H9 (cell line): ENCODE measurements around the gene RASA2. TPM values are rescaled to one million over a fixed set of nuclear protein-coding genes. Genes with fewer than 3 reads are reported as not detected.

ENCODE experiments used
- DNase-seq: peaks from one replicate; pipeline ENCODE4 v3.0.0-alpha.2; 2017
- H2AFZ ChIP-seq: one replicate; pipeline ENCODE4 v1.6.1; 2013; ENCODE audit warnings: mild to moderate bottlenecking, low read length, control low read depth, moderate library complexity
- H2AK5ac ChIP-seq: 2 replicates; pipeline ENCODE4 v1.6.1; 2013; ENCODE audit warnings: low read length, control low read depth, mixed read lengths; ENCODE audit not compliant: insufficient read length
- H2BK120ac ChIP-seq: one replicate; pipeline ENCODE4 v1.6.1; 2013; ENCODE audit warnings: low read depth, mild to moderate bottlenecking, low read length, control low read depth, inconsistent platforms; ENCODE audit not compliant: poor library complexity, severe bottlenecking
- H2BK12ac ChIP-seq: 2 replicates; pipeline ENCODE4 v1.6.1; 2013; ENCODE audit warnings: low read length, control low read depth, mixed read lengths, low read depth; ENCODE audit not compliant: insufficient read length
- H2BK15ac ChIP-seq: 2 replicates; pipeline ENCODE4 v1.6.1; 2013; ENCODE audit warnings: low read depth, low read length, control low read depth
- H2BK20ac ChIP-seq: one replicate; pipeline ENCODE4 v1.6.1; 2013; ENCODE audit warnings: low read depth, mild to moderate bottlenecking, low read length, control low read depth, inconsistent platforms; ENCODE audit not compliant: poor library complexity, severe bottlenecking
- H2BK5ac ChIP-seq: 2 replicates; pipeline ENCODE4 v1.6.1; 2013; ENCODE audit warnings: low read length, control low read depth, mixed read lengths; ENCODE audit not compliant: insufficient read length
- H3K14ac ChIP-seq: 2 replicates; pipeline ENCODE4 v1.6.1; 2013; ENCODE audit warnings: low read length, control low read depth; ENCODE audit not compliant: insufficient read depth
- H3K18ac ChIP-seq: 2 replicates; pipeline ENCODE4 v1.6.1; 2013; ENCODE audit warnings: low read depth, mild to moderate bottlenecking, mixed read lengths, low read length, control low read depth; ENCODE audit not compliant: insufficient read length
- H3K23ac ChIP-seq: 2 replicates; pipeline ENCODE4 v1.6.1; 2013; ENCODE audit warnings: low read length, control low read depth, mixed read lengths, low read depth; ENCODE audit not compliant: insufficient read length
- H3K23me2 ChIP-seq: 2 replicates; pipeline ENCODE4 v1.6.1; 2013; ENCODE audit warnings: low read depth, mild to moderate bottlenecking, mixed read lengths, low read length, control low read depth; ENCODE audit not compliant: insufficient read length, poor library complexity, severe bottlenecking
- H3K27ac ChIP-seq: 2 replicates; pipeline ENCODE4 v1.5.1; 2013; ENCODE audit warnings: low read length, control low read depth, mixed read lengths, low read depth; ENCODE audit not compliant: insufficient read length
- H3K27me3 ChIP-seq: 2 replicates; pipeline ENCODE4 v1.6.1; 2013; ENCODE audit warnings: low read length, control low read depth, inconsistent platforms; ENCODE audit not compliant: insufficient read depth
- H3K4ac ChIP-seq: 2 replicates; pipeline ENCODE4 v1.6.1; 2013; ENCODE audit warnings: low read depth, mild to moderate bottlenecking, control low read depth, inconsistent platforms, low read length, moderate library complexity
- H3K4me1 ChIP-seq: 2 replicates; pipeline ENCODE4 v1.6.1; 2013; ENCODE audit warnings: low read length, control low read depth, inconsistent platforms; ENCODE audit not compliant: insufficient read depth
- H3K4me2 ChIP-seq: 2 replicates; pipeline ENCODE4 v1.6.1; 2013; ENCODE audit warnings: low read length, control low read depth, mixed read lengths; ENCODE audit not compliant: insufficient read length, insufficient read depth
- H3K56ac ChIP-seq: 2 replicates; pipeline ENCODE4 v1.6.1; 2013; ENCODE audit warnings: low read depth, mild to moderate bottlenecking, mixed read lengths, low read length, control low read depth; ENCODE audit not compliant: insufficient read length
- H3K79me1 ChIP-seq: 2 replicates; pipeline ENCODE4 v1.6.1; 2013; ENCODE audit warnings: low read depth, mild to moderate bottlenecking, moderate library complexity, low read length, control low read depth, inconsistent platforms; ENCODE audit not compliant: insufficient read depth, poor library complexity, severe bottlenecking
- H3K79me2 ChIP-seq: 2 replicates; pipeline ENCODE4 v1.6.1; 2013; ENCODE audit warnings: low read length, control low read depth, inconsistent platforms; ENCODE audit not compliant: insufficient read depth
- H3K9ac ChIP-seq: 2 replicates; pipeline ENCODE4 v1.6.1; 2013; ENCODE audit warnings: low read length, control low read depth, mixed read lengths; ENCODE audit not compliant: insufficient read length; ENCODE audit errors: extremely low read depth
- H3K9me3 ChIP-seq: one replicate; pipeline ENCODE4 v1.6.1; 2013; ENCODE audit warnings: low read depth, low read length, inconsistent platforms; ENCODE audit not compliant: control insufficient read depth
- H3T11ph ChIP-seq: one replicate; pipeline ENCODE4 v1.6.1; 2013; ENCODE audit warnings: mild to moderate bottlenecking, low read length, control low read depth, inconsistent platforms
- H4K20me1 ChIP-seq: one replicate; pipeline ENCODE4 v1.6.1; 2013; ENCODE audit not compliant: control insufficient read depth, insufficient read length, insufficient read depth
- H4K5ac ChIP-seq: 2 replicates; pipeline ENCODE4 v1.6.1; 2013; ENCODE audit warnings: low read depth, mild to moderate bottlenecking, mixed read lengths, low read length, control low read depth; ENCODE audit not compliant: insufficient read length
- H4K8ac ChIP-seq: replicated peaks from 2 replicates; pipeline ENCODE4 v1.6.1; 2013; ENCODE audit warnings: low read length, control low read depth, mixed read lengths, low read depth; ENCODE audit not compliant: insufficient read length
- H4K91ac ChIP-seq: 2 replicates; pipeline ENCODE4 v1.6.1; 2013; ENCODE audit warnings: low read depth, mild to moderate bottlenecking, moderate library complexity, mixed read lengths, low read length, control low read depth; ENCODE audit not compliant: insufficient read length
- H3K27ac Mint-ChIP-seq, 3 experiments: 2 replicates in 2 of 3; 3 replicates in 1 of 3; pipeline ENCODE4 v1.8.0; 2020 to 2021; ENCODE audit warnings: mixed read lengths in 3 of 3, mild to moderate bottlenecking in 1 of 3, moderate library complexity in 1 of 3
- H3K27me3 Mint-ChIP-seq: 2 replicates; pipeline ENCODE4 v1.8.0; 2021; ENCODE audit warnings: low read depth, mild to moderate bottlenecking, moderate library complexity, mixed read lengths
- H3K36me3 Mint-ChIP-seq, 3 experiments: 2 replicates in 2 of 3; 3 replicates in 1 of 3; pipeline ENCODE4 v1.8.0; 2020 to 2021; ENCODE audit warnings: low read depth in 3 of 3, mixed read lengths in 3 of 3; ENCODE audit not compliant: insufficient read depth in 1 of 3
- H3K4me1 Mint-ChIP-seq, 2 experiments: 2 replicates each; pipeline ENCODE4 v1.8.0; 2020; ENCODE audit warnings: mixed read lengths in 2 of 2
- H3K4me3 Mint-ChIP-seq, 2 experiments: 2 replicates in 1 of 2; 3 replicates in 1 of 2; pipeline ENCODE4 v1.8.0; 2020 to 2021; ENCODE audit warnings: mild to moderate bottlenecking in 2 of 2, mixed read lengths in 2 of 2, moderate library complexity in 1 of 2
- H3K9me3 Mint-ChIP-seq, 2 experiments: 2 replicates in 1 of 2; 3 replicates in 1 of 2; pipeline ENCODE4 v1.8.0; 2020; ENCODE audit warnings: mild to moderate bottlenecking in 2 of 2, mixed read lengths in 2 of 2, moderate library complexity in 1 of 2
- CTCF ChIP-seq: fragments of 200-600 bp; sonication (generic); conservative IDR thresholded peaks from 3 replicates; pipeline ENCODE4 v1.8.0; 2021; ENCODE audit warnings: antibody characterized with exemption, mild to moderate bottlenecking
- WGBS: extraction: QIAGEN DNeasy Blood & Tissue Kit; methylation state at CpG from one replicate; pipeline ENCODE4 v1.1.7; 2013; ENCODE audit warnings: missing lambda C conversion rate, low lambda C conversion rate, mixed read lengths; ENCODE audit not compliant: insufficient read length; ENCODE audit errors: extremely low coverage; 5-methylcytosine and 5-hydroxymethylcytosine counted together
- total RNA-seq: library from RNA; stranded (reverse); gene quantifications from 2 replicates; pipeline ENCODE4 v1.2.1, GENCODE V29; 2021

The RASA2 gene
- total RNA-seq, 1 experiment from 2014 or later = 24.4 TPM

- H2BK120ac ChIP-seq = no peak overlapping the region
- TF ChIP-seq CTCF = no peak
- no peaks in the 10 kb centered on the region for H3K79me1 ChIP-seq
- no peaks in the 10 kb centered on the region for H3K9me3 ChIP-seq
- Mint-ChIP-seq H3K27ac (no peak overlapping the region), H3K4me3 (no peak overlapping the region), H3K27me3 (no peaks in the 10 kb centered on the region), H3K36me3 (peaks cover 0 to 4% (median 0%) of the 10 kb centered on the region in 3 experiments; a peak in 3 of 7 replicates), H3K4me1 (no peaks in the 10 kb centered on the region), H3K9me3 (peaks cover 14% of the 10 kb centered on the region in 2 experiments; a peak in 4 of 5 replicates)
- no peaks in the 10 kb centered on the region for H3K4me1 ChIP-seq
- H3K14ac ChIP-seq = no peak overlapping the region
- H3T11ph ChIP-seq = no peak overlapping the region
- no peaks in the 10 kb centered on the region for H3K23me2 ChIP-seq
- H3K4me2 ChIP-seq = no peak overlapping the region
- no peaks in the 10 kb centered on the region for H3K27me3 ChIP-seq
- no peak overlapping the region for H2BK15ac ChIP-seq
- H2BK20ac ChIP-seq = no peak overlapping the region
- no peak overlapping the region for H3K27ac ChIP-seq
- H4K20me1 ChIP-seq = no peaks in the 10 kb centered on the region
- no peak overlapping the region for H3K9ac ChIP-seq
- no peak overlapping the region for H3K56ac ChIP-seq
- H3K4ac ChIP-seq = no peak overlapping the region
- no peak overlapping the region for H4K5ac ChIP-seq
- H4K8ac ChIP-seq = no peak overlapping the region
- H2BK5ac ChIP-seq = no peak overlapping the region
- H2AK5ac ChIP-seq = no peak overlapping the region
- H4K91ac ChIP-seq = no peak overlapping the region
- 100% methylated on average over 1 of the region's 3 CpGs for WGBS
- H3K79me2 ChIP-seq = peaks cover 3% of the 10 kb centered on the region; the same call in 1 of the 2 replicates
- DNase-seq = no peak
- H3K23ac ChIP-seq = no peak overlapping the region
- H2BK12ac ChIP-seq = no peak overlapping the region
- no peak overlapping the region for H2AFZ ChIP-seq
- H3K18ac ChIP-seq = no peak overlapping the region
Observed at GRCh38 chr3:141466633-141467169, 20.1 kb upstream of the RASA2 start.
